ENCODE data around the gene SLC7A6.

Gene SLC7A6

DNA sequence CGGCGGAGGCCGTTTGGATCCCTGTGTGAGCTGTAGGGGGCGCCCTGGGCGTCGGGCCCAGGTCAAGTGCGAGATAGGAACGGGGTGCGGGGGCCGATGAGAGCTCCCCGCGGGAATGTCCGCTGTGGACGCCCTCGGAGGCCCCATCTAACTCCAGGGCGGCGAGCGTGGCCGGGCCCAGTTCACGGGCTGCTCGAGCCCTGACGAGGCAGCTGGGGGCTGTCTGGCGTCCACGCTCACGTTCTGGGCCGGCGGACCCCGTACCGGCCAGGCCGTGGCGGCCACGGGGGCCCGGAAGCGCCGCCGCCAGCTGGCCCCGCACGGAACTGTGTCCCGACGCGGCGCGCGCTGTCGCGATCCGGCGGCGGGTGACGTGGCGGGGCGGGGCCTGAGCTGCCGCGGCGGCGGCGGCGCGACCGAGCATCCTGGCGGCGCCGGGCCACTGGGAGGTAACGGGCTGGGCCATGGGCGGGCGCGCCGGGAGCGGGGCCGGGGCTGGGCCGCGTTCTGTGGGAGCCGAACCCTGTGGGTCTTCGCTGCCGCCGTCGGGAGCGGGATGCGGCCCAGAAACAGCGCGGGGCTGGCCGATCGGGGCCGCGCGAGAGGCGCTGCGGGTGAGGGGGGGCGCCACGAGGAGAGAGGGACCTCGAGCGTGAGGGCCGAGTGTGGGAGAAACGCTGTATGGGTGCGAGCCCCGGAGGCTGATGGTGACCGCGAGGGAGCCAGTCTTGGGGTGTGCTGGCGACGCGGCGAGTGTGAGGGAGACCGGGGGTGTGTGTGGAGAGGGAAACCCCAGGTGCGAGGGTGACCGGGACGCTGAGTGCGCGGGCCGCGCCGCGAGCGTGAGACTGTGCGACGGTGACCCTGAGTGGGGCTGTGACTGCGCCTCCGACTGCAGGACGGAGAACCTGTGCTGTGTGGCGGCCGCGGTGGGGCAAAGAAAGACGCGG lies at the start of gene SLC7A6:
Gene SLC7A6 (plus strand): TSS at position 399 of the 950 bp plus-strand sequence. CDS start 10,201 bp downstream, outside the sequence.
- peak; percentile 67 for DNase-seq (ENCODE audit: low read depth)
- TF ChIP-seq CTCF (IDR thresholded peaks at IDR 0.05; ENCODE audit: insufficient read depth, low read depth, low read length, missing control alignments), result peak; percentile 68
- H3K4me3 ChIP-seq (ENCODE audit: low read length), result peak within 1 kb of the TSS; percentile 82

DNA sequence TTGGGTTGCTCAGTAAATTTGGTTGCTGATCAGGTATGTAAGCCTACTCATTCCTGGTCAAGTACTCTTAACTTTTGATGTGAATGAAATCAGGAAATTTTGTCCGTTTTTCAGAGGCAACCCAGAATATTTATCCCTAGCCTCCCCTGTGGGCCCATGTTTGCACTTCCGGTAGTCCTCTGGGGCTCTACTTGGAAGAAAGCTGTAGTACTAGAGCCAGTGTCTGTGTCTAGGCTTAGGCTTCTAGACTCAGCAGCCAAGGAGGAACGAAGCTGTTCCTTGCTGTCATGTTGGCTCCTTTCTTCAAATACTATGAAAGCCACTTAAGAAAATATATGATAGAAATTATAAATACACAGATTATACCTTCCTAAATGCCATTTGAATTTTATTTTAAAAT lies 49.6 kb upstream of the SLC7A6 start:
- no peak for TF ChIP-seq CTCF (IDR thresholded peaks at IDR 0.05; ENCODE audit: insufficient read depth, low read depth, low read length, missing control alignments)

GRCh38 chr16:68215302-68215701 lies 49.0 kb upstream of the SLC7A6 start:
- H3K4me3 ChIP-seq (ENCODE audit: low read length), result no peak overlapping the region
- no peak for TF ChIP-seq CTCF (IDR thresholded peaks at IDR 0.05; ENCODE audit: insufficient read depth, low read depth, low read length, missing control alignments)
- DNase-seq (ENCODE audit: low read depth), result no peak

More for the DNA sequence above, 49.6 kb upstream of the SLC7A6 start:
- no peak for DNase-seq (ENCODE audit: low read depth)
- H3K4me3 ChIP-seq (ENCODE audit: low read length), result no peak overlapping the region

GRCh38 chr16:68216240-68216639 lies 48.1 kb upstream of the SLC7A6 start:
- DNase-seq (ENCODE audit: low read depth), result no peak
- no peak overlapping the region for H3K4me3 ChIP-seq (ENCODE audit: low read length)
- TF ChIP-seq CTCF (IDR thresholded peaks at IDR 0.05; ENCODE audit: insufficient read depth, low read depth, low read length, missing control alignments), result no peak

DNA sequence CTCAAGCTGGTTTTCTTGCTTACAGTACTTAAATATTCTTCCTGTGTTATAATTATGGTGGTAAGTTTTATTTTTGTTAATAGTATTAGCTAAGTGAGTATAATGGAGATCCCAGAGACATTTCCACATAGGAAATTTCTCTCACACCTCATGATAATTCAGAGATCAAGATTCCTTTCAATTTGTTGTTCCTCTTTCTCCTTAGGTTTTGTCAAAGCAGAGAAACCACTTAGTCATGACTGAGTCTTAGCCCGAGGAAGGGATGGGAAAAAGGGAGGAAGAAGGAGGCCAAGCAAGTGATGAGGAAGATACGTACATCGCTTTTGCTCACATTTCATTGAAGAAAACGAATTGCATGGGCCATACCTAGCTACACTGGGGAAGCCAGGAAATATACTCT lies 46.8 kb upstream of the SLC7A6 start:
- DNase-seq (ENCODE audit: low read depth), result no peak
- no peak overlapping the region for H3K4me3 ChIP-seq (ENCODE audit: low read length)
- no peak for TF ChIP-seq CTCF (IDR thresholded peaks at IDR 0.05; ENCODE audit: insufficient read depth, low read depth, low read length, missing control alignments)

GRCh38 chr16:68219725-68220351 lies 44.5 kb upstream of the SLC7A6 start:
- DNase-seq (ENCODE audit: low read depth), result no peak
- no peak overlapping the region for H3K4me3 ChIP-seq (ENCODE audit: low read length)
- TF ChIP-seq CTCF (IDR thresholded peaks at IDR 0.05; ENCODE audit: insufficient read depth, low read depth, low read length, missing control alignments), result no peak

Data from epithelial cell of esophagus (primary cell).